Measurements from ENCODE around the gene DLX2. TPM values are rescaled to one million over a fixed set of nuclear protein-coding genes. Genes with fewer than 3 reads are reported as not detected.

DLX2 gene
- total and polyA plus RNA-seq, 2 of the 13 experiments (the other 11 are each of a cell fraction or from before 2014, with no cell fraction given), result 0.07 to 0.15 TPM

DNA sequence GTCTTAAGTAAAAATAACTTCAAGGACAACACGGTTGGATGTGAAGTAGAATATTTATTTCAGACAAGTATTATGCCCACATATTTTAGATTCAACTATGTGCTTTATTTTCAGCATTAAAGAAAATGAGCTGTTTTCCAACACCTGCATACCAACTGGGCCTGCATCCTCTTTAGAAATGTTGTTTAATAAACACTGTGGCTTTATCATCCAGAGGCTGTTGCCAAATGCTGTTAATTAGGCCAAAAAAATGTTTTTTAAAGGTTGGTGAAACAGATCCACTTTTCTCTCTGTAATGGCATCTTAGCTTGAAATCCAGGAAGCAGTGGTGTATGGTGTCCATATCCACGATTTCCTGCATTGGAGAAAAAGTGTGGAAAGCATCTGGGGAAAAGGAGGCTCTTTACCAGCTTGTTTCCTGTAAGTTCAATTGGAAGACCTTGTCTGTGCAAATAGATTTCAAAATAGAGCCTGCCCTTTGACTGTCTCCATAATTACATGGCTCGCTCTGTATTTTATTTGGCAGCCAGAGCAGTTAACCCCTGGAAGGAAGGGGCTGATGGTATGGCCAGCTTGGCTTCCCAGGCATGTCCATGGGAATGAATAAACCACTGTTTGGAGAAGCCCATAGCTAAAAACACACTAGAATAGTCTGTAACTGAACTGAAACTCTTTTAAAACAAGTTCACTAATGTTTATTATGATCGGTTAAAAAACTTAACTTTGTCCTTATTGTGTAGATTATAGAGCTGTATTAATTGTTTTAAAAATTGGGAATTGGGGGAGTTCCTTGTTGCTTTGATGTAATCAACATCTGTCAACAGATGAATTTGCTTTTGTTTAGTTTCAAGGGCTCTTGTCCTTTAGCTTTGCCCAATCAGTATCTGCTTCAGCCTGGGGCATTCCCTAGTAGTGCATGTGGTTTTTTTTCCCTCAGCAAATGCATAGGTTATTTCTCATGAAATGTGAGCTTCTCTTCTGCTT is 50.4 kb downstream of the DLX2 start (continued):
- TF ChIP-seq ZNF652 (CRISPR knock-in tag; IDR thresholded peaks at IDR 0.05; ENCODE audit: borderline replicate concordance, low read depth) (peak; percentile 100), ZNF562 (CRISPR knock-in tag; IDR thresholded peaks at IDR 0.05; ENCODE audit: borderline replicate concordance) (no peak), KDM1A (CRISPR knock-in tag; IDR thresholded peaks at IDR 0.05) (peak; percentile 37; the same call in 1 of the 2 replicates), ZNF768 (CRISPR knock-in tag; IDR thresholded peaks at IDR 0.05) (no peak), ZNF24 (IDR thresholded peaks at IDR 0.05) (peak; percentile 57; the same call in 1 of the 2 replicates), ZNF674 (CRISPR knock-in tag; IDR thresholded peaks at IDR 0.05; ENCODE audit: low read depth) (no peak), DNMT3B (CRISPR knock-in tag; conservative IDR thresholded peaks at IDR 0.05) (no peak), CBX1 (IDR thresholded peaks at IDR 0.05; ENCODE audit: low read depth) (peak; percentile 75), ATAD3A (CRISPR knock-in tag; IDR thresholded peaks at IDR 0.05) (no peak), ZNF761 (CRISPR knock-in tag; conservative IDR thresholded peaks at IDR 0.05) (no peak), ZNF256 (CRISPR knock-in tag; conservative IDR thresholded peaks at IDR 0.05) (0 out of 2 replicates have a peak, but pooled peaks have one; percentile 62), ZFYVE20 (CRISPR knock-in tag; IDR thresholded peaks at IDR 0.05; ENCODE audit: borderline replicate concordance, low read depth) (no peak)
- TF ChIP-seq, protein P1, sequence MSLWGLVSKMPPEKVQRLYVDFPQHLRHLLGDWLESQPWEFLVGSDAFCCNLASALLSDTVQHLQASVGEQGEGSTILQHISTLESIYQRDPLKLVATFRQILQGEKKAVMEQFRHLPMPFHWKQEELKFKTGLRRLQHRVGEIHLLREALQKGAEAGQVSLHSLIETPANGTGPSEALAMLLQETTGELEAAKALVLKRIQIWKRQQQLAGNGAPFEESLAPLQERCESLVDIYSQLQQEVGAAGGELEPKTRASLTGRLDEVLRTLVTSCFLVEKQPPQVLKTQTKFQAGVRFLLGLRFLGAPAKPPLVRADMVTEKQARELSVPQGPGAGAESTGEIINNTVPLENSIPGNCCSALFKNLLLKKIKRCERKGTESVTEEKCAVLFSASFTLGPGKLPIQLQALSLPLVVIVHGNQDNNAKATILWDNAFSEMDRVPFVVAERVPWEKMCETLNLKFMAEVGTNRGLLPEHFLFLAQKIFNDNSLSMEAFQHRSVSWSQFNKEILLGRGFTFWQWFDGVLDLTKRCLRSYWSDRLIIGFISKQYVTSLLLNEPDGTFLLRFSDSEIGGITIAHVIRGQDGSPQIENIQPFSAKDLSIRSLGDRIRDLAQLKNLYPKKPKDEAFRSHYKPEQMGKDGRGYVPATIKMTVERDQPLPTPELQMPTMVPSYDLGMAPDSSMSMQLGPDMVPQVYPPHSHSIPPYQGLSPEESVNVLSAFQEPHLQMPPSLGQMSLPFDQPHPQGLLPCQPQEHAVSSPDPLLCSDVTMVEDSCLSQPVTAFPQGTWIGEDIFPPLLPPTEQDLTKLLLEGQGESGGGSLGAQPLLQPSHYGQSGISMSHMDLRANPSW (CRISPR knock-in tag; IDR thresholded peaks at IDR 0.05; ENCODE audit: borderline replicate concordance), result peak; percentile 94
- TF ChIP-seq, protein P2, sequence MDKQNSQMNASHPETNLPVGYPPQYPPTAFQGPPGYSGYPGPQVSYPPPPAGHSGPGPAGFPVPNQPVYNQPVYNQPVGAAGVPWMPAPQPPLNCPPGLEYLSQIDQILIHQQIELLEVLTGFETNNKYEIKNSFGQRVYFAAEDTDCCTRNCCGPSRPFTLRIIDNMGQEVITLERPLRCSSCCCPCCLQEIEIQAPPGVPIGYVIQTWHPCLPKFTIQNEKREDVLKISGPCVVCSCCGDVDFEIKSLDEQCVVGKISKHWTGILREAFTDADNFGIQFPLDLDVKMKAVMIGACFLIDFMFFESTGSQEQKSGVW (CRISPR knock-in tag; IDR thresholded peaks at IDR 0.05; ENCODE audit: borderline replicate concordance), result no peak
- TF ChIP-seq, protein P3, sequence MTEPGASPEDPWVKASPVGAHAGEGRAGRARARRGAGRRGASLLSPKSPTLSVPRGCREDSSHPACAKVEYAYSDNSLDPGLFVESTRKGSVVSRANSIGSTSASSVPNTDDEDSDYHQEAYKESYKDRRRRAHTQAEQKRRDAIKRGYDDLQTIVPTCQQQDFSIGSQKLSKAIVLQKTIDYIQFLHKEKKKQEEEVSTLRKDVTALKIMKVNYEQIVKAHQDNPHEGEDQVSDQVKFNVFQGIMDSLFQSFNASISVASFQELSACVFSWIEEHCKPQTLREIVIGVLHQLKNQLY (CRISPR knock-in tag; IDR thresholded peaks at IDR 0.05), result peak; percentile 64; the same call in 1 of the 2 replicates
- TF ChIP-seq, protein P4, sequence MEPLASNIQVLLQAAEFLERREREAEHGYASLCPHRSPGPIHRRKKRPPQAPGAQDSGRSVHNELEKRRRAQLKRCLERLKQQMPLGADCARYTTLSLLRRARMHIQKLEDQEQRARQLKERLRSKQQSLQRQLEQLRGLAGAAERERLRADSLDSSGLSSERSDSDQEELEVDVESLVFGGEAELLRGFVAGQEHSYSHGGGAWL (CRISPR knock-in tag; IDR thresholded peaks at IDR 0.05), result no peak
- TF ChIP-seq, protein P5, sequence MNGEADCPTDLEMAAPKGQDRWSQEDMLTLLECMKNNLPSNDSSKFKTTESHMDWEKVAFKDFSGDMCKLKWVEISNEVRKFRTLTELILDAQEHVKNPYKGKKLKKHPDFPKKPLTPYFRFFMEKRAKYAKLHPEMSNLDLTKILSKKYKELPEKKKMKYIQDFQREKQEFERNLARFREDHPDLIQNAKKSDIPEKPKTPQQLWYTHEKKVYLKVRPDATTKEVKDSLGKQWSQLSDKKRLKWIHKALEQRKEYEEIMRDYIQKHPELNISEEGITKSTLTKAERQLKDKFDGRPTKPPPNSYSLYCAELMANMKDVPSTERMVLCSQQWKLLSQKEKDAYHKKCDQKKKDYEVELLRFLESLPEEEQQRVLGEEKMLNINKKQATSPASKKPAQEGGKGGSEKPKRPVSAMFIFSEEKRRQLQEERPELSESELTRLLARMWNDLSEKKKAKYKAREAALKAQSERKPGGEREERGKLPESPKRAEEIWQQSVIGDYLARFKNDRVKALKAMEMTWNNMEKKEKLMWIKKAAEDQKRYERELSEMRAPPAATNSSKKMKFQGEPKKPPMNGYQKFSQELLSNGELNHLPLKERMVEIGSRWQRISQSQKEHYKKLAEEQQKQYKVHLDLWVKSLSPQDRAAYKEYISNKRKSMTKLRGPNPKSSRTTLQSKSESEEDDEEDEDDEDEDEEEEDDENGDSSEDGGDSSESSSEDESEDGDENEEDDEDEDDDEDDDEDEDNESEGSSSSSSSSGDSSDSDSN (CRISPR knock-in tag; IDR thresholded peaks at IDR 0.05), result peak; percentile 54
- TF ChIP-seq, protein P6, sequence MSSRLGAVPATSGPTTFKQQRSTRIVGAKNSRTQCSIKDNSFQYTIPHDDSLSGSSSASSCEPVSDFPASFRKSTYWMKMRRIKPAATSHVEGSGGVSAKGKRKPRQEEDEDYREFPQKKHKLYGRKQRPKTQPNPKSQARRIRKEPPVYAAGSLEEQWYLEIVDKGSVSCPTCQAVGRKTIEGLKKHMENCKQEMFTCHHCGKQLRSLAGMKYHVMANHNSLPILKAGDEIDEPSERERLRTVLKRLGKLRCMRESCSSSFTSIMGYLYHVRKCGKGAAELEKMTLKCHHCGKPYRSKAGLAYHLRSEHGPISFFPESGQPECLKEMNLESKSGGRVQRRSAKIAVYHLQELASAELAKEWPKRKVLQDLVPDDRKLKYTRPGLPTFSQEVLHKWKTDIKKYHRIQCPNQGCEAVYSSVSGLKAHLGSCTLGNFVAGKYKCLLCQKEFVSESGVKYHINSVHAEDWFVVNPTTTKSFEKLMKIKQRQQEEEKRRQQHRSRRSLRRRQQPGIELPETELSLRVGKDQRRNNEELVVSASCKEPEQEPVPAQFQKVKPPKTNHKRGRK (CRISPR knock-in tag; IDR thresholded peaks at IDR 0.05), result no peak
